Embryonic facial prominence (tissue), 1 donor: ENCODE results near the gene PKP3.
A peak's percentile ranks its signal among the peaks of the same experiment; 100 is the strongest.

ENCODE experiments used
- DNase-seq: peaks from one replicate; pipeline ENCODE4 v3.0.0-alpha.2; 2016; ENCODE audit errors: extremely low spot score

The PKP3 gene

DNA sequence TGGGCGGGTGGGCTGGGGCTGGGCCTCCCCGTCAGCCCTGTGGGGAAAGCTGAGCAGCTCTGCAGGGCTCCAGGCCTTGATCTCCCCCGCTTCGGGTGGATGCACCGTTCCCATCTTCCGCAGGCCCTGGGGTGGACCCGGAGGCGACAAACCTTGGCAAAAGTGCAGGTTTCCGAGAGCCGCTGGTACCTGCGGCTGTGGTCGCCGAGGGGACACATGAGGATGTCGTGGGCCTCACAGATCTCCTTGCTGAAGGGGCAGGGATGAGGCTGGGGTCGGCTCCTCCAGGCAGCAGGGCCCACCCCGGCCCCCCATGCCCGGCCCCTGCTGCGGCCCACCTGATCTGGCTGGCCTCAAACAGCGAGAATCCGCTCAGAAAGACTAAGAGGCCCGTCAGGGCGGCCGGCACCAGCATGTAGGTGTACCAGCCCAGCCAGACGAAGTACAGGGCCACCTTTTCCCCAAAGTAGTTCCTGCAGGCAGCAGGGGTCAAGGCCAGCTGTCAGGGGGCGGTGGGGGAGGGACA is 36.0 kb downstream of the PKP3 start:
- no peak for DNase-seq

DNA sequence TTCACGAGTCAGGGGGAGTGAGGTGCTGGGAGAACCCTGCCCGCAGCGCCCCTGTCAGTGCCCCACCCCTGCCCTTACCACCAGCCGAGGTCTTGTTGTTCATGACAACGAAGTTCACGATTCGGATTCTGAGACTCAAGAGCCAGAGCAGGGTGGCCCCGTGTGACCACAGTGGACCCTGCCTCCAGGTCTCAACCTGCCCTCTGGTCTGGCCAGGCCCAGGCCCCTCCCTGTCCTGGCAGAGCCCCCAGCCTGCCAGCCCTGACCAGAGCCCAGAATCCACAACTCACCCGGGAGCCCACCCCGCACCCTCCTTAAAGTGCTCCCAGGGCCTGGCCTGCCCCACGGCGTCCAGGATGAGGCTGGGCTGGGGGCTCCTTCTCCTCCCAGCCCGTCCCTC is 37.9 kb downstream of the PKP3 start:
- no peak for DNase-seq

DNA sequence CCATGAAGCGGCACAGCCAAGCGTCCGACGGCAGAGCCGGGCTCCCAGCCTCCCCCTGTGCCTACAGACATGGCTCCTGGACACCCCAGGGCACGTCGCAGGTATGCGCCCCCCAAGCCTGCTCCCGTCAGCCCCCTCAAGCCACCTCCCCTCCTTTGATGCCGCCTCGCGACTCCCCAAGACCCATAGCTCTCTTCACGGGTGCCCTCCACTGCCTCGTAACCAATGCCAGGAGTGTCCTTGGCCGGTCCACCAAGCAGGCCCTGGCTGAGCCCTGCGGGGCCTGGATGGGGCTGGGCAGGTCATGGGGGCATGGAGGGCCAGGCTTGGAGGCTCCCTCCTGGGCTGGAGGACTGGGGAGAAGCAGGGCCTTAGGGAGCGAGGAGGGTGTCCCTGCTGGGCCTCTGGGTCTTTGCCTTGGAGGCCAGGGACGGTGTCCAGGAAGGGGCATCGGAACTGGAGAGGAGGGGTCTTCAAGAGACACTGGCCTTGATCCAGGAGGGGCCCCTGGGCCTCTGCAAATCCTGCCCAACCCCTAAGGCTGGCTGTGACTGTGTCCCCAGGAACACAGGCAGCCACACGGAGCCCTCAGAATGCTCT is 38.6 kb downstream of the PKP3 start:
- no peak for DNase-seq

DNA sequence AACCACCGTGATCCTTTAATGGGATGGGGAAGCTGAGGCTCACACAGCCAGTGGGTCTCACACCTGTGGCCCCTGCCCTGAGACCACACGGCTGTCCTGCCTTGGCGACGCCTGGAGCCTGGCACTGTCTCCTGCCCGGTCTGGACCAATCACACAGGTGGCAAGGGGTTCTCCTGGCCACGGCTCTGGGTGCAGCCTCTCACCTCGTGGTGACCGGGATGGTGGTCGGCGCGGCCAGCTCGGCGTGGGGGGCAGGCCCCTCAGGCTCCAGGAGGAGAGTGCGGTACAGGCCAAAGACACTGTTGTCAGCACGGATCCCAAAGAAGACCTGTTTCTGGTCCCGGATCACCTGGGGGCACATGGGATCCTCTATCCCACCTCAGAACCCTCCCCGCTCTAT is 39.1 kb downstream of the PKP3 start:
- DNase-seq, result no peak

DNA sequence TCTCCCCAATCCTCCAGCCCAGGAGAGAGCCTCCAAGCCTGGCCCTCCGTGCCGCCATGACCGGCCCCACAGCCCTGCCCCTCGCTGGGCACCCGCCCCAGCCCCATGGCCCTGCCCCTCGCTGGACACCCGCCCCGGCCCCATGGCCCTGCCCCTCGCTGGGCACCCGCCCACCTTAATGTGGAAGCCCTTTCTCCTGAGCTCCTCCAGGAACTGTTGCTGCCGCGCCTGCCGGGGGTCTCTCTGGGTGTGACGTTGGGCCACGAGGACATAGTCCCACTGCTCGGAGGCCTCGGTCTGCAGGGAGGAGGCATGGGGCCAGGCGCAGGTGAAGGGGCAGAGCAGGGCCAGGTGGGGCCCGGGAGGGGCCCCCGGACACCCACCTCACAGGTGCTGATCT is 39.6 kb downstream of the PKP3 start:
- DNase-seq, result no peak

DNA sequence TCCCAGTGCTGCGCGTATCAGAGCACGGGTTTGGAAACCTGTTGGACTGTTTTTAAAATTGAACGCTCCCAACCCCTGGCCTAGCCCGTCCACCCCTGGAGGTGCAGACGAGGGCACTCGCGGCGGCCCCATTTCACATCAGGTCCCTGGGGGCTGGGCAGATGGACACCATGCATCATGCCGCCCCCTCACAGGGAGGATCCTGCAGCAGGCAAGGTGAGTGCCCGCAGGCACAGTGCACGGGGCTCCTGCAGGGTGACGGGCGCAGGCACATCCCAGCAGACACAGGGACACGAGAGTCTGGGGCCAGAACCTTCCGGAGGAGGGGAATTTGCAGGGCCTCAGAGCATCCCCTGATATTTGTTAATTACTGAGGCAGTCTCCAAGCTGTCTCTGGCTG is 40.5 kb downstream of the PKP3 start:
- peak; percentile 3 for DNase-seq

DNA sequence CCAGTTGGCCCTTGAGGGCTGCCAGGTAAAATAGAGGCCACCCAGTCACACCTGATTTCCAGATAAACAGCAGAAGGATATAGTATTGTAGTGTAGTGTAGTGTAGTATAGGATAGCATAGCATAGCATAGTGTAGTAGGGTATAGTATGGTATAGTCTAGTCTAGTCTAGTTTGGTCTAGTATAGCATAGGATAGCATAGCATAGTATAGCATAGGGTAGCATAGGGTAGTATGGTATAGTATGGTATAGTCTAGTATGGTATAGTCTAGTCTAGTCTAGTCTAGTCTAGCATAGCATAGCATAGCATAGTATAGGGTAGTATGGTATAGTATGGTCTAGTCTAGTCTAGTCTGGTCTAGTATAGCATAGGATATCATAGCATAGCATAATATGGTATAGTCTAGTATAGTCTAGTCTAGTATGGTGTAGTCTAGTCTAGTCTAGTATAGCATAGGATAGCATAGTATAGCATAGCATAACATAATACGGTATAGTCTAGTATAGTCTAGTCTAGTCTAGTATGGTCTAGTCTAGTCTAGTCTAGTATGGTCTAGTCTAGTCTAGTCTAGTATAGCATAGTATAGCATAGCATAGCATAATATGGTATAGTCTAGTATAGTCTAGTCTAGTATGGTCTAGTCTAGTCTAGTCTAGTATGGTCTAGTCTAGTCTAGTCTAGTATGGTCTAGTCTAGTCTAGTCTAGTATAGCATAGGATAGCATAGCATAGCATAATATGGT is 41.2 kb downstream of the PKP3 start:
- DNase-seq, result peak; percentile 2

DNA sequence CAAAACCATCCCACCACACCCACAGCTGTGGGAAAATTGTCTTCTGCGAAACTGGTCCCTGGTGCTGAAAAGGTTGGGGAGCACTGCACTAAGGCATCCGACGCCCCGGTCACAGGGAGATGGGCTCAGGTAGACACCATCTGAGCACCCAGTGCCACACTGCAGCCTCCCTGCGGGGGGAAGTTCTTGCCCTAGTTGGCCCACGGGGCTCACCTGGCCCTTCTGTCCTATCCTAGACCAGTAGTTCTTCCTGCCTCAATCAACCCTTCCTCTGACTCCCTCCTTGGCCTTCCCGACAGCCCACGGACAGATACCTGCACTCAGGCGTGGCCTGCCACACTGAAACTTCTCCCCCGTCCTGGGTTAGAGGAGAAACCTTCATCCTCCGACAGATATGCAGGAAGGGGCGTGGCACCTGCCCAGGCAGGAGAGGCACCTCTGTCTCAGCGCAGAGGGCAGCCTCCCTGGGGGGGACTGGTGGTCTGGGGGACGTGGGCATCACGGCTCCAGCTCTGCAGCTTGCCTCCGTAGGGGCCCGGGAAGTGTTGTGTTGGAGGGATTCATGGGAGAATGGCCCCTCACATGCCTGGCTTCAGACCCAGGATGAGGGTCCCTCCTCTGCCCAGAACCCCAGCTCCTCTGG is 43.3 kb downstream of the PKP3 start:
- no peak for DNase-seq

DNA sequence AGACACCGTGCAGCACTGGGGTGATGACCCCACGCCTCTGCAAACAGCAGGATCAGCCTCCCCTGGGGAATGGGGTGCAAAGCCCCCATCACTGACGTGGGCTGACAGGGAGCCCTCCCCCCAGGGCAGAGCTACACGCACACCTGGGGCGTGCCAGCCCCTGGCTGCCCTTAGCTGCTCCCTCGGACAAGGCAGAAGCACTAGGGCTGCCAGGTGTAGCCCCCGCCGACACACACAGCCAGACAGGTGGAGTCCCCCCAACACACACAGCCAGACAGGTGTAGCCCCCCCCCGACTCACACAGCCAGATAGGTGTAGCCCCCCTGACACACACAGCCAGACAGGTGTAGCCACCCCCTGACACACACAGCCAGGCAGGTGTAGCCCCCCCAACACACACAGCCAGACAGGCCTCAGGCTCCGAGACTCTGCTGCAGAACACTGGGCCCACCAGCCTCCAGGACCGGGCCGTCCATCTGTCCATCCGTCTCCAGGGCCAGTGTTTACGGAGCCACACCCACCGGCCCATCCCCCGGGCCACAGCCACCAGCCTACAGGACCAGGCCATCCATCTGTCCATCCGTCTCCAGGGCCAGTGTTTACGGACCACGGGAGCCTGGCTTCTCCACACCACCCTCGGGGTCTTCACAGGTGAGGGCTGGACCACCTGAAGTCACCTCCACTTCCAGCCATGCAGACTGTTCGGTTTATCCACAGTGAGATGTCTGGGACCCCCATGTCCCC is 44.3 kb downstream of the PKP3 start:
- DNase-seq, result no peak

DNA sequence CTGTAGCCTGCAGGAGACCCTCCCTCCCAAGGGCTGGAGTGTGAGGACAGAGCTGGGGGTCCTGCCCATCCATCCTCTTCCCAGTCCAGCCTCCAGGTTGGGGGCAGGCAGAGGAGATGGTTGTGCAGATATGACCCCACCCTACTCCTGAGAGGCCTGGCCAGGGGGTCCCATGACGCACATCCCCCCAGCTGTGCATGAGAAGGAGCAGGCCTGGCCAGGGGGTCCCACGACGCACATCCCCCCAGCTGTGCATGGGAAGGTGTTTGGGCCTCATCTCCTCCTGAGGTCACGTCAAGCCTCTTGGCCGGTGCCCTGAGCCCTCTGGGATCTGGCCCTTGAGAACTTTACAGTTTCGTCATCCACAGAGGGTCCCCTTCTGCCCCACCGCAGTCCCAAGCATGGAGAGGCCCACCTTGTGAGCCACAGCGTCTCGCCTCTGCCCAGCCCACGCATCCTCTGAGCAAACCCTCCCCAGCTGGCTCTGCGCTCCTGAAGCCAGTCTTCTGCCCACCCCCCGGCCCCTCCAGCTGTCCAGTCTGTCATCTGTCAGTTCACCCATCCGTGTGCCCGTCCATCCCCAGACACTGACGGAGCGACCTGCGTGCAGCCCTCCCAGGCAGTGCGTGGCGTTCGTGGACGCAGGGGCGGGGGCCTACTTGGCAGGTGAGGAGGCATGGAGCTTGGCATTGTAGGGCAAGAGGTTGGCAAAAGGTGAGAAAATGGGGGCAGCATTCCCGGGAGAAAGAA is 45.5 kb downstream of the PKP3 start:
- no peak for DNase-seq

DNA sequence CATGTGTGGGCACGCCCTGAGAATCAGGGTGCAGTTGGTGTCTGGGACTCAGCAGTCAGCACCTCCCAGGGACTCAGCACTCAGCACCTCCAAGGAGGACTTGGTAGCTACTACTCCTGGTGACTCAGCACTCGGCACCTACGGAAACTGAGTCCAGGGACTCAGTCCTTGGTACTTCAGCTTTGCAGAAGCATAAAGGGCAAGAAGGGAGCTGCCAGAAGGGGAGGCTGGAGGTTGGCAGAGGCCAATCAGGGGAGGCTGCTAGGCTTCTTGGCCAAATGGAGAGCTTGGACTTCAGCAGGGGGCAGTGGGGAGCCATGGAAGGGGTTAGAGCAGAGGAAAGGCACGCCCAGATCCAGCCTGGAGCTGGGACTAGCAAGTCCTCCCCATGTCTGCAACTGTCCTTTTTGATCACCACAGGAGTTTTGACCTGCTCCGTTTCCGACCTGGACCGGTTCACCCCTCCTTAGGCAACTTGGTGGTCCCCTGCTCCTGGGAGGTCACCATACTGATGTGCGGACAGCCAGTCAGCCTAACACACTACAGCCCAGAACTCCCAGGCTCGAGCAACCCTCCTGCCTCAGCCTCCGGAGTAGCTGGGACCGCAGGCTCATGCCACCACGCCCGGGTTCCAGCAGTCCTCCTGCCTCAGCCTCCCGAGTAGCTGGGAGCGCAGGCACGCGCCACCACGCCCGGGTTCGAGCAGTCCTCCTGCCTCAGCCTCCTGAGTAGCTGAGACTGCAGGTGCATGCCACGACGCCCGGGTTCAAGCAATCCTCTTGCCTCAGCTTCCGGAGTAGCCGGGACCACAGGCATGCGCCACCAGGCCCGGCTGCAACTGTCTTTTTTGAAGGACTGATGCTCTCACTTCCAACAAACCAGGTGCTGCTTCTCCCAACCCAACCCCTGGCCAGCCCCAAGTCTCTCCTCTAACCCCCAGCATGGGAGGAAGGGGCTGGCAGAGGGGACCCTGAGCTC is 46.3 kb downstream of the PKP3 start:
- no peak for DNase-seq

DNA sequence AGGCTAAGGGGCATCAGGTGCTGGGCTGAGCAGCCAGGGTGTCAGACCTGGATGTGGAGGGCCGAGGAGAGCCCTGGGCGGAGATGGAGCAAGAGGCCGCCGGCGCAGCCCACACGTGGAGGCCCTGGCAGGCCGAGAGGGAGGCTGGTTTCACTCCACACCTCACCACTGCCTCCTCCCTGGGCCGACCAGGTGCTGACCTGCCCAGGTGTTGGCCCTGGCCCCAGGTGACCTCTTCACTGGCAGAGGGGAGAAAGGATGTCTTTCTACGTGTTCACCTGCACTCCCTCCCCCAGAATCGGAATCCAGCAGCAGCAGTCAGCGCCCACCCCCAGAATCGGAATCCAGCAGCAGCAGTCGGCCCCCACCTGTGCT is 47.0 kb downstream of the PKP3 start:
- no peak for DNase-seq

DNA sequence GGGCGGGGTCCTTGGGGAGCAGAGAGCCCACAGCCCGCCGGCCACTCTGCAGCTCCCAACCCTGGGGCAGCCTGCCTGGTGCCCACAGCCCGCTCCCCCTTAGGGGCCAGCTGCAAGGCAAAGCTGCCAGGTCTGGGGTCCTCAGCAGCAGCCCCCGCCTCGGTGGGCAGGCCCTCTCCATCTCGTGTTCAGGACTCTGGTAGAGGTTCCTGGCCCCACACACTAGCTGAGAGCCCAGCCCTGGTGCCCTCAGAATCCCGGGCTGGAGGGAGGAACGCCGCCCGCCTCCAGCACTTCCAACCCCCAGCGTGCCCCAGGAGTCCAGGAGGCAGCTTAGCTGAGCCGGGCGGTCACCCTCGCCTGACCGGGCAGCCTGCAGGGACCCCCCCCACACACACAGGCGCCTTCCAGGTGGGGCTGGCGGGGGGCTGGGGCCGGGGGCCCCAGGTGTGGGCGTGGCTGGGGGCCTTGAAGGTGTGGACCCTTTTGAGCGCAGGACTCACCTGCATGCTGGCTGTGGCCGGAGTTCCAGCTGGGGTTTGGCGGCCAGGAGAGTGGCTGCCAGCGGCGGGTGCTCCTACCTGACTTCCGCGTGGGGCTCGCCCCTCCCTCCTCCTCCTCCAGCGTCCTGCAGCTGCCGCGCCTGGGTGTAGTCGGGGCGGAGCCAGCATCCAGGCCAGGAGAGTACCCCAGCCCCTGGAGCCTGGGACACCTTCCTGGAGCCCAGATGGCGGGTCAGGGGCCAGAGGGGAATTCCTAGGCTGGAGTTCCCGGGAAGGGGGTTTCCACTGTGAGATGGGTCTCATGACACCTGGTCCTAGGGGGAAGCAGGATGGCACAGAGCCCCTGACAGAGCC is 47.6 kb downstream of the PKP3 start, which contains the start of gene ANO9:
Gene ANO9, minus strand, starts transcription at position 594 of the 857 bp plus-strand sequence. Its CDS starts 85 bp downstream, at position 509.
- no peak for DNase-seq

DNA sequence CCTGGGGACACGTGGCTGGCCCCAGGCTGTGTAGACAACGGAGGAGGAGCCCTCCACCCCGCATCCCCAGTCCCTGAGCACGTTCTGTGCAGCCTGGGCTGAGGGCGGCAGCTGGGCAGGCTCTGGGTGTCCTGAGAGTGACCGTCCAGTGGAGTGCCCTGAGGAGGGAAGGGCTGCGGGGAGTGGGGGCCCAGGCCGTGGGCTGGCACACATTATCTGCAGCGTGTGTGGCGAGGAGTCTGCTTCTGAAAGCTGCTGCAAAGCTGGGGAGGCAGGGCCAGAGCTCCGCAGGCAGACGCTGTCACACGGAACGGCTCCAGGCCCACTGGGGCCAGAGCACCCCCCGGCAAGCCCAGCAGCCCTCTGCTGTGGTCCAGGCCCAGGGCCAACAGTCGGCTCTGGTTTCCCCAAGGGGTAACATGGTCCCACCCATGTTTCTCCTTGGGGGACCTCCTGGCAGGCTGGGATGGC is 48.6 kb downstream of the PKP3 start:
- no peak for DNase-seq

DNA sequence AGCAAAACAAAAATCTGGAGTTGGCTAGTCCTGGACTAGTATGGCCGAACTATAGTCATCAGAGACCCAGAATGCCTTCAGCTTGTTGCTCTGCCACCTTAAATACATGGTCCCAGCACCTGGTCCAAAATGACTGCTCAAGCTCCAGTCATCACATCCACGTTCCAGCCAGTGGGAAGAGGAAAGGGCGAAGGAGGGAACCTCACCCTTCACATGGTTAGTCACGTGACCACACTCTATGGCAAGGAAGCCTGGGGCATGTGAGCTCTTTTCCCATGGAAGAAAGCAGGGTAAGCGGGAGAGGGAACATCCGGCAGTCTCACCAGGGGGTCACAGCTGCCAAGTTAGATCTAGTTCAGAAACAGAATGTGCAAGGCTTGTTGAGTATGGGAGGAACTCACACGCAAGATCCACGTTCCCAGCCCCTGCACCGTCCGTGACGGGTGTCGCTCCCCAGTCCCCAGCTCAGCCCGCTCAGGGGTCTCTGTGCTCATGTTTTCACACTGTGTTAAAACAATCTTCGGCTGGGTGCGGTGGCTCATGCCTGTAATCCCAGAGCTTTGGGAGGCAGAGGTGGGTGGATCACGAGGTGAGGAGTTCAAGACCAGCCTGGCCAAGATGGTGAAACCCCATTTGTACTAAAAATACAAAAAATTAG is 49.7 kb downstream of the PKP3 start:
- DNase-seq, result no peak

DNA sequence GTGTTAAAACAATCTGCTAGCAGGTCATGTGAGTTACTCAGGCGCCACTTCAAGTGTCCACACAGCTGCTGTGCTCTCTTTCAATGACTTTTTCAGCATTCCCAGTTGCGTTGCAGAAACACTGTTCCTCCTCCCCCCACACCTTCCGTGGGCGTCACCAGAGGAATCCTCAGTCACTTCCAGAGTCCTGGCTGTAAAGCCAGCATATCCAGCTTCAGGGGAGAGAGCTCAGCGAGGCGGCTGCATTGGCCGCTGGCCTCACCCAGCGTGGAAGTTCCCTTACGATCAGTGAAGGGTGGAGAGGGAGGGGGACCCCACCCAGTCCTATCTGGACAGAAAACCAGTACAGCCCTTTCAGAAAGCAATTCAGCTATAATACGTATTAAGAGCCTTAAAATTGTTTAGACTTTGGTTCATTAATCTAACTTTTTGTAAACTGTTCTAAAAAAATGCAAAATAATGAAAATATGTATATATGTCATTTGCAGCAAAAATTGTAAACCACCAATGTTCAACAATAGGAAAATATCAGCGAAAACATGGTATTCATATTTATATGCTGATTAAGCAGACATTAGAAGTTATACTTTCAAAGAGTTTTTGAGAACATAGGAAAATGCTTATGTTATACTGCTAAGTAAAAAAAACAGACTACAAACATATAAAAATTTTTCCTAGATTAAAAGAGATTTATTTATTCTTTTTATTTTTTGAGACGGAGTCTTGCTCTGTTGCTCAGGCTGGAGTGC is 50.6 kb downstream of the PKP3 start:
- DNase-seq, result no peak

DNA sequence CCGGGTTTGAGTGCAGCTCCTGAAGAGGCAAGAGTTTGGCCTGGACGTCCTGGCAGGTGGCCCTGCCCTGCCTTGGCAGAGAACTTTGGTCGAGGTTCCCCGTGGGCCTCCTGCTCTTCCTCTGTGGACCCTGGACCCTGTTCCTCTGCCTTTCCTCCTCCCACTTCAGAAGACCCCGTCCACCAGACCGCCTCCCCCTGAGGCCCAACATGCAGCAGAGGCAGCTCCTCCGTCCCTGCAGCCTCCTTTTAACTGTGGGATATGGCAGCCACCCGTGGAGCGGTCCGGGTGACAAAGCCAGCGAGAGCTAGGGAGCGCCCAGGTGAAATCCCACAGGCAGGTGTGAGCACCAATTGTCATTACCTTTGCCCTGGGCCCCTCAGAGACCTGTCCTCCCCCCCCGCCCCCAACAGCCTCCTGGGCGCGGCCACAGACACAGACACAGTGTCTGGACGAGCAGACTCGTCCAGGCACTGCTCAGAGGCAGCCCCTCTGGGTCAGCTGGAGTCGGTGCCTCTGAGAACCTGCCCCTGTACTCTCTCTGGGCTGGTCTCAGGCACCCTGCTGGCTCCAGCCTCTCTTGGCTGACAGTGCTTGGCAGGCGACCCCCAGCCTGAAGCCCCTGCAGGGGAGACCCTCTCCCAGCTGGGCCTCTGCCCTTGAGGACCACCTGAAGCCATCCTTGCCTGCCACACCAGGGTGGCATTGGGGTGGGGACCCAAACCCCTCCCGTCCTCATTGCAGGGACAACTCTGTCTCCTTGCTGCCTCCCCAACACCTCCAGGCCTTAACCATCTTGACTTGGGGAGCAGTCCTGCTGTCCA is 52.0 kb downstream of the PKP3 start:
- no peak for DNase-seq
